GM19463 (cell line): Measurements from ENCODE around the gene LAMC3.
"Not testable (repeated sequence)": the region's sequence is repeated elsewhere in the genome, so short reads cannot be mapped to it uniquely, and the experiment has no call there.

Source experiments
- ATAC-seq: cut with Tn5 transposase; IDR thresholded peaks from one replicate; pipeline ENCODE4 v1.9.1; 2021; ENCODE audit warnings: mild to moderate bottlenecking, moderate library complexity; ENCODE audit not compliant: unreplicated experiment

LAMC3 gene

GRCh38 chr9:130990978-130991777, 17.8 kb upstream of the LAMC3 start:
- no peak for ATAC-seq

DNA sequence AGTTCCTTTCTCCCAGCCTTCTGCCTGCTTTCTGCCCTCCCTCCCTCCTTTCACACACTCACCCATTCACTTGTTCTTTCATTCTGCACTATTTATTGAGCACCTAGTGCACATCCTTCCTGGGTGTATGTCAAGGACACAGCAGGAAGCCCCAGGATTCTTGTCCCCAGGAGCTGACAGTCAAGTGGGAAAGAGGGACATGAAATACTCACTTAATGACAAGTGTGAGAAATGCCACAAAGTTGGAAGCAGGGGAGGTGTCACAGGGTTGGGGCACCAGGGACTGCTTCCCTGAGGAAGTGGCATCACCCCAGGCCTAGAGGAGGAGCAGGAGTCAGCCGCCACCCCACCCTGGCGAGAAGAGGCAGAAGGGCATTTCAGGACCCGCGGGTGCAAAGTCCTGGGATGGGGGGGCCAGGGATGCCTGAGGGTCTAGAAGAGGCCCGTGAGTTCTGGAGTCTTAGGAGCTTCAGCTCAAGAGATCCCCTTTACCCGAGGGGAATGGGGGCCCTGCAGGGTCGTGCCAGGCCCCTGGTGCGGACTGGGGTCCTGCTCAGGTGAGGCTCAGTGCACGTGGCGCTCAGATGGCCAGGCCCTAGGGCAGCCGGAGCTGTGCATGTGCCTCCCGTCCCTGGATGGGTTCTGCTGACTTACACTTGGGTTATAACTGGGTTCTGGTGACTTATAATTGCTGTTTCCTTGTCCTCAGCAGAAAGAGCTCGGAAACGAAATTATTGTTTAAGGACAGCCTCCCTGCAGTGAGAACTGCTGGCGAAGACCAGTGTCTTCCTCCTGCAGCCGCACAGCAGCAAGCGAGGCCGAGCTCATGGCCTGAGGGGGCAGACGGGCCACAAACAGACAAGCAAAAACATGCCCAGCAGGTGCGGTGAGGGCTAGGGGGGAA, 16.9 kb upstream of the LAMC3 start:
- no peak for ATAC-seq

GRCh38 chr9:130992682-130993032, 16.3 kb upstream of the LAMC3 start:
- no peak for ATAC-seq

DNA sequence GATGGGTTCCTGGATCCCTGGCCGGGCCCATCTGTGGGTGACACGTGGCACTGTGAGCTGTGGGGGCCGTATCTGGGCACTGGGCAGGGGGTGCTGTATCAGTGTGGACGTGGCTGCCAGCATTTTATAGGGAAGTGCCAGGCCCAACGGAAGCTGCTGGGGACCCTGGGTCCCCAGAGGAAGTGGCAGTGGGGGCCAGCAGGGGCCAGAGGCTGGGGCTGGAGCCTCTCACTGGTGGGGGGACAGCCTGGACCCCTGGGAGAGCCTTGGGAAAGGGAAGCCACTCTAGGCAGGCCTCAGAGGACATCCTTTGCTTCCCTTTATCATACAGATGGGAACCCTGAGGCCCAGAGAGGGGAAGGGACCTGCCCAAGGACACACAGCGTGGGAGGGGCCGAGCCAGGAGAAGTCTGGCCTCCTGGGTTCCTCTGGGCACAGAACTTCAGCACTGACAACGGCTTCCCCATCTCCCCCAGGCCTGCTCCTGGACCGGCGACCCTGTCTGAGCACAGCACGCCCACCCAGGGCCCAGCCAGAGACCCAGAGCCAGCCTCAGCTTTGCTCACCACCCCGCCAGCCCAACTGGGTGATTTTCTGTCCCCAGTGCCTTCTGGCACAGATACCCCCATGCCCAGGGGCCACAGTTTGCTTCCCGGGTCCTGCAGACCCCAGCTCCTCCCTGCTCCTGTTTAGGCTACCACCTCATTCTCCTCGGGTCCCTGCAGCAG, 15.5 kb upstream of the LAMC3 start:
- ATAC-seq = no peak

DNA sequence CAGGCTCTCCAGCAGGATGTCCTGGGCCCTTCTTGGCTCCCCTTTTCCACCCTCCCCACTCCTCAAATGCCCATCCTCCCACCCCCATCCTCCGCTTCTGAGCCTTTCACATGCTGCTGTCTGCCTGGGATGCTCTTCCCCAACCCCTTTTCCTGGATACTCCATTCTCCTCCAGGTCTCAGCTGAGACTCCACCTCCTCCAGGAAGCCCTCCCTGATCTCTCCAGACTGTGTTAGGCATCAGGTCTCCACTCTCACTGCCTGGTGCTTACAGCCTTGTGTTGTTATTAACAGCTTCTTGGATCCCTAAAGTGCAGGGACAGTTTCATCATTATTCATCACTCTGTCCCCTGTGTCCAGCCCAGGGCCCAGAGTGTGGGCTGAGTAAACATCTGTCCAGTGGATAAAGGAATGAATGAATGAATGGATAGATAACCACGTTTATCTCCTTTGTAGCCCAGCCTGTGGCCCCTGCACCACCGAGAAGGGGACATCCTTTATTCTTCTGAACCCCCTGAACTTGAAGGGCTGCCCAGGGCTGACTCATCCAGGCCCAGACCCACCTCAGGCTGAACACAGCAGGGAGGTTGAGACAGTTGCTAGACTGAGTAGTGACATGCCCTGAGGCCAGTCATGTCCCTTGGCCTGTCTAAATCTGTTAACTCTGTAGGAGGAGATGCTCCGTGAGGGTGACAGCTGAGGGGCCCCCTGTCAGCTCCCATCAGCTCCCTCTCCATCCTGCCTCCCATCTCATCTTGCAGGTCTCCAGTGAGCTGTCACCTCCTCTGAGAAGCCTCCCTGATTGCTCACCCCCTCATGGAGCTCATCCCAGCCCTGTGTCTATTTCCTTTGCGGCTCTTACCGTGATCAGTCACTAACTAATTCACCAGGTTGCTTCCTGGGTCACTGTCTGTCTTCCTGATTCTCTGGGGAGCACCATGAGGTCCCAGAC, 14.6 kb upstream of the LAMC3 start:
- ATAC-seq = no peak

DNA sequence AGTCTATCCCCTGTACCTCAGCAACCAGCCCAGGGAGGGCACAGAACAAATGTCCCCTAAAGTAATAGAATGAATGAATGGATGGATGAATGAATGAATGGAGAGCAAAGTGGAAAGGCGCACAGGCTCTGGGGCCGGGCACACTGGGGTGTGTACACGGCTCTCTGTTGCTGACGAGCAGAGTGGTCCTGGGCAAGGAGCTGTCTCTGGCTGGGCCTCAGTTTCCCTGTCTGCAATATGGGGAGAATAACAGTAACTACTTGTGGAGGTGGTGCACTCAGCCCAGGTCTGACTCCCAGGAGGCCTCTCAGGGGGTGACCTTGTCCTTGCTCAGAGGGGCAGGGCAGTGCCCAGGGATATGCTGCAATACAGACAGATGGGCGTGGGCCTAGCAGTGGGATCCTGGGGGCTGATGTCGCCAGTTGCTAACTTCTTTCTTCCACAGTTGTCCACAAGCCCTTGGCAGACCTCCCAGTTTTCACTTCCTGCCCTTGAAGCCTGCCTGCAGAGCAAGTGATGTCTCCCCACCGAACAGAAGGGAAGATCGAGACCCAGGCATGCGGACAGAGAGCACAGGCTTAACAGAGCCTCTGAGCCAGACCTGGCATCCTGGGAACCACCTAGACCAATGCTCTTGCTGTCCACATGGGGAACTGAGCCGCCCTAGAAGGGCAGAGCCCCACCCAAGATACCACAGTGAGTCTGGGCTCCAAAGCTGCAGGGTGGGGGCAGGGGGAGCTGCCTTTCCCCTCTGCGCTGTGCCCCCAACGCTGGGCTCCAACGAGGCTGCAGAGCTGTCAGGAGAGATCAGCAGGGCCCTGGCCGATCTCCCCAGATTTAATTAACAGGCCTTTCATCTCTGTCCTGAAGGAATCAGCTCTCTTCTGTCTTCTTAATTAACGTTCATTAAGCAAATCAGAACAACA, 13.6 kb upstream of the LAMC3 start:
- no peak for ATAC-seq

DNA sequence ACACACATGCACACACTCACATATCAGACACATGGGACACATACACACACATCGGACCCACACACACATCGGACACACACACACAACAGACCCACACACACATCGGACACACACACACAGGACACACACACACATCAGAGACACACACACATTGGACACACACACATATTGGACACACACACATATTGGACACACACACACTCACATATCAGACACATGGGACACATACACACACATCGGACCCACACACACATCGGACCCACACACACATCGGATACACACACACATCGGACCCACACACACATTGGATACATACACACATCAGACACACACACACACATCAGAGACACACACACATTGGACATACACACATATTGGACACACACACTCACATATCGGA, 12.8 kb upstream of the LAMC3 start:
- ATAC-seq = no peak

- no peak for ATAC-seq
Observed at GRCh38 chr9:130996676-130997394, 12.1 kb upstream of the LAMC3 start.

DNA sequence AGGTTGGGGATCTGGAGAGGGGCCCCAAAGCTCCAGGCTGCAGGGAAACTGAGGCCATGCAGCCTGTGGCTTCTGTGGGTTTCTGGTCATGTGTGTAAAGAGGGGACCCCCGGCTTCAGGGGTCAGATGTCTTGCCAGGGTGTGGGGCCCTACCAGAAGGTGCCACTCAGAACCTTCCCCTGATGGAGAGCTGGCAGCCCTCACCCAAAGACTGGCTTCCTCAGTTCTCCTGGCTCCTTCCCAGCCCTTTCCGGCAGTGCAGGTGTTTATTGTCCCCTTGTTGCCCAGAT, 11.6 kb upstream of the LAMC3 start:
- no peak for ATAC-seq

DNA sequence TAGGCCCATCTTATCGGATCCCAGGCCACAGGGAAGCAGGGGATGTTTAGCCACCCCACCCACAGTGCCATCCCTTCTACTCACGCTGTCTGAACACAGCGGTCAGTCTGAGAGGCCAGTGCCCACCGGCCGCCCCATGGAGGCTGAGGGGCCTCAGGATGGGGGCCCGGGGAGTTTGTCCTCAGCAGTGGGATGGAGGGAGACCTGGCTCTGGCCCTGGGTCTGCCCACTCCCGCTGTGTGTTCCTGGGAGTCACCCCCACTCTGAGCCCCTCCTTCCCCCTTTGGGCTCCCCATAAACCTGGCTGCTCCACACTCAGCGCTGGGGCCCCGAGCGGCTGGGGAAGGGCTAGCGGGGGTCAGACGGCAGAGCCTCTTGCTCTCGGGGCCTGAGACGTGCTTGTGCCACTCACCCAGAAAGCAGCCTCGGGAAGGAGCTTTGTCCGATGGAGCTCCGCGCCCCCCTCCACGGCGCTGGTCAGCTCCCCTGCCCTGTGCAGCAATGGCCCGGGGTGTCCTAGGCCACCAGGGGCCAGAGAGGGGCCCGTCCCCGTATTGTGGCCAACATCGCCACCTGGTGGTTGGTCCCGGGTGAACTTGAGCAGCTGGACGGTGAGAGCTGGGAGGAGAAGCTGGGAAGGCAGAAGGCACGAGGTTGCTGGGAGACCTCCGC, 10.9 kb upstream of the LAMC3 start:
- no peak for ATAC-seq

- no peak for ATAC-seq
Observed at GRCh38 chr9:130998597-130999244, 10.3 kb upstream of the LAMC3 start.

DNA sequence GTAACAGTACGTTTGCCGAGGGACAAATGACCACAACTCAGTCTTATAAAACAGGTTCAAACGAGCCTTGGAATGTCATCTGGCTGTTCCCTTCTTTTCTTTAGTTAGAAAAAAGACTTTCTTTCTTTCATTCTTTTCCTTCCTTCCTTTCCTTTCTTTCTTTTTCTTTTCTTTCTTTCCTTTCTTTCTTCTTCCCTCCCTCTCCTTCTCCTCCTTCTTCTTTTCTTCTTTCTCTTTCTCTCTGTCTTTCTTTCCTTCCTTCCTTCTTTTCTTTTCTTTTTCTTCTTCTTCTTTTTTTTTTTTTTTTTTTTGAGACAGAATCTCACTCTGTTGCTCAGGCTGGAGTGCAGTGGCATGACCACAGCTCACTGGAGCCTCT, 9.7 kb upstream of the LAMC3 start:
- no peak for ATAC-seq

GRCh38 chr9:131000526-131000925, 8.4 kb upstream of the LAMC3 start:
- not testable (repeated sequence) for ATAC-seq

DNA sequence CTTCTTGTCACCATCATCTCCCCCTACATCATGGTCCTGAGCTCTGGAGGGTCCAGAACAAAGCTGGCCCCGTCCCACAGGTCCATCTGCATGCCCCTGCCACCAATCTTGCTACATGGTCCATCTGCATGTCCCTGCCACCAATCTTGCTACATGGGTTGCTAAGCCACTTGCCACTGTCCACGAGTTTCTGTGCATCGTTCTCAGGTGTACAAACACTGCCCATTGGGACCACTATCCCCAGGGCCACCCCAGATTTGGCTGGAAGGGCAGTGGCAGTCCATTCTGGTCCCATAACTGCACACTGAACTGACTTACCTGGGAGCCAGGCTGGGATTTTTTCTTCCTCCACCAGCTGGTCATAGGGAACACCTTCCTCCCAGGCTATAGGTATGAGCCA, 8.0 kb upstream of the LAMC3 start:
- no peak for ATAC-seq

DNA sequence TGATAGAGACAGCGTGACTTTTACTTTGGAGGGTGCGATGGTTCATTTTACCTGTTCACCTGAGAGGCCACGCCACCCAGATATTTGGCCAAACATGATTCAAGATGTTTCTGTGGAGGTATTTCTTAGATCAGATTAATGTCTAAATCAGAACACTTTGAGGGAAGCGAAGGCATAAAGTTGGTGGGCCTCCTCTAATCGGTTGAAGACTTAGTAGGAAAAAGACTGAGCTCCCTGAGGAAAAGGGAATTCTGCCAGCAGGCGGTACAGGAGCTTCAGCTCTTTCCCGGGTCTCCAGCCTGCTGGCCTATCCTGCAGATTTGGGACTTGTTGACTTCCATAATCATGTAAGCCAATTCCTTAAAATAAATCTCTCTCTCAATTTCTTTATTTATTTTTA, 7.0 kb upstream of the LAMC3 start:
- no peak for ATAC-seq

GRCh38 chr9:131006601-131007000, 2.4 kb upstream of the LAMC3 start:
- ATAC-seq = no peak

- ATAC-seq = no peak
Observed at GRCh38 chr9:131008086-131008485, 888 bp upstream of the LAMC3 start.

DNA sequence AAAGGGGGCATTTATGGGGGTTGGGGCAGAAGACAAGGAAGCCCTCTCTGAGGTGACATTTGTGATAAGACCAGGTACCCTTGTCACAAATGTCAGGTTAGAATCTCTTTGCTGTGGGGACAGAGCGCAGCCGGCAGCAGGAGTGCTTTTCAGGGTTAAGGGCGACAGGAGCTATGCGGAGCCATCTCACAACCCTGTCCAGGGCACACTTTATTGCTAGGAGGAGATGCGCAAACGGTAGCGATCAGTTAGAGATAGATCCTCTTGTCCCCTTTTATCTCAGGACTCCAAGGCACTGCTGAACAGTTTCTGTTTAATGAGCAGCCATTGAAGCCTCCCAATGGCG, 438 bp upstream of the LAMC3 start:
- no peak for ATAC-seq
